H1 (cell line): ENCODE measurements around the gene SEC61B. TPM values are rescaled to one million over a fixed set of nuclear protein-coding genes. Genes with fewer than 3 reads are reported as not detected.

Experiments
- CTCF ChIA-PET: fragments of 300-600 bp; sonication (Branson Sonifier 250); formaldehyde crosslinking; loops from one replicate; lab custom pipeline; 2021; ENCODE audit not compliant: partially characterized antibody; lab: Charles Lee
- POLR2A ChIA-PET: fragments of 300-600 bp; sonication (Branson Sonifier 250); formaldehyde crosslinking; loops from one replicate; lab custom pipeline; 2021; ENCODE audit warnings: inconsistent platforms; ENCODE audit not compliant: partially characterized antibody; lab: Charles Lee
- DNase-seq, 2 experiments: peaks; one replicate each; pipeline versions ENCODE4 v3.0.0 to v3.0.0-alpha.2; 2010 to 2022; ENCODE audit warnings: low spot score in 2 of 2, low read depth in 1 of 2, mixed read lengths in 1 of 2
- FAIRE-seq: peaks from 2 replicates; lab custom pipeline; 2011; peaks lifted over from hg19 to GRCh38; lab: Jason Lieb, UNC
- H2AFZ ChIP-seq: 2 replicates; pipeline ENCODE4 v1.8.1; 2012; ENCODE audit warnings: low read length, inconsistent platforms
- H2AK5ac ChIP-seq: 2 replicates; pipeline ENCODE4 v1.6.1; 2013; ENCODE audit warnings: low read depth, low read length
- H2BK120ac ChIP-seq: replicated peaks from 2 replicates; pipeline ENCODE3; 2013; ENCODE audit warnings: low read depth, low read length, inconsistent platforms
- H2BK12ac ChIP-seq: 2 replicates; pipeline ENCODE4 v1.6.1; 2013; ENCODE audit warnings: low read depth, low read length
- H2BK15ac ChIP-seq: 2 replicates; pipeline ENCODE4 v1.6.1; 2013; ENCODE audit warnings: low read length
- H2BK20ac ChIP-seq: 2 replicates; pipeline ENCODE4 v1.6.1; 2013; ENCODE audit warnings: low read length
- H2BK5ac ChIP-seq: 2 replicates; pipeline ENCODE4 v1.6.1; 2013; ENCODE audit warnings: low read depth, low read length
- H3K14ac ChIP-seq: 2 replicates; pipeline ENCODE4 v1.6.1; 2013; ENCODE audit warnings: inconsistent platforms; ENCODE audit not compliant: insufficient read length
- H3K18ac ChIP-seq: 2 replicates; pipeline ENCODE4 v1.6.1; 2013; ENCODE audit warnings: low read length; ENCODE audit errors: extremely low read depth
- H3K23ac ChIP-seq: 2 replicates; pipeline ENCODE4 v1.6.1; 2013; ENCODE audit warnings: inconsistent platforms; ENCODE audit not compliant: insufficient read length
- H3K23me2 ChIP-seq: 2 replicates; pipeline ENCODE4 v1.6.1; 2013; ENCODE audit warnings: low read depth, low read length
- H3K27ac ChIP-seq: 2 replicates; pipeline ENCODE4 v1.6.1; 2011; ENCODE audit warnings: low read depth, low read length, inconsistent platforms
- H3K27me3 ChIP-seq, 4 experiments: replicated peaks in 1 of 4; 1 replicate in 1 of 4; 2 replicates in 3 of 4; pipeline versions ENCODE4 v1.6.1 to v1.8.1; 2011 to 2013; ENCODE audit warnings: low read length in 3 of 4, mild to moderate bottlenecking in 3 of 4, inconsistent platforms in 2 of 4, mixed read lengths in 2 of 4, moderate library complexity in 1 of 4; ENCODE audit not compliant: control insufficient read depth in 3 of 4, insufficient read depth in 3 of 4; ENCODE audit errors: extremely low read depth in 1 of 4
- H3K36me3 ChIP-seq, 4 experiments: 2 replicates each; pipeline versions ENCODE4 v1.6.1 to v1.8.1; 2011 to 2013; ENCODE audit warnings: mild to moderate bottlenecking in 4 of 4, low read length in 3 of 4, moderate library complexity in 2 of 4, control low read depth in 1 of 4, inconsistent platforms in 1 of 4; ENCODE audit not compliant: insufficient read depth in 4 of 4, control insufficient read depth in 2 of 4
- H3K4ac ChIP-seq: replicated peaks from 2 replicates; pipeline ENCODE3; 2013; ENCODE audit warnings: low read length, low read depth, mixed read lengths, inconsistent platforms; ENCODE audit not compliant: insufficient read length
- H3K4me1 ChIP-seq, 4 experiments: replicated peaks in 1 of 4; 1 replicate in 1 of 4; 2 replicates in 3 of 4; pipeline versions ENCODE4 v1.6.1 to v1.8.1; 2011 to 2013; ENCODE audit warnings: low read length in 3 of 4, inconsistent platforms in 2 of 4, mixed read lengths in 1 of 4; ENCODE audit not compliant: insufficient read depth in 4 of 4, control insufficient read depth in 3 of 4
- H3K4me2 ChIP-seq, 2 experiments: 2 replicates each; pipeline versions ENCODE4 v1.6.1 to v1.8.1; 2011 to 2013; ENCODE audit warnings: low read depth in 2 of 2, low read length in 2 of 2, control low read depth in 1 of 2, inconsistent platforms in 1 of 2, mild to moderate bottlenecking in 1 of 2; ENCODE audit not compliant: insufficient read depth in 1 of 2
- H3K4me3 ChIP-seq, 4 experiments: fragments of 200-600, 300-600 bp in 1 of 4; sonication (generic), shearing (Covaris generic), sonication (Bioruptor Twin) in 1 of 4; 2 replicates each; pipeline versions ENCODE4 v1.5.1 to v1.8.1; 2011 to 2016; ENCODE audit warnings: low read length in 4 of 4, low read depth in 3 of 4, control low read depth in 2 of 4, inconsistent platforms in 2 of 4, mild to moderate bottlenecking in 2 of 4, mixed read lengths in 1 of 4, moderate library complexity in 1 of 4; ENCODE audit not compliant: insufficient read depth in 2 of 4; ENCODE audit errors: extremely low read depth in 1 of 4
- H3K56ac ChIP-seq: replicated peaks from 2 replicates; pipeline ENCODE3; 2013; ENCODE audit warnings: low read depth, mild to moderate bottlenecking, mixed read lengths, low read length, inconsistent platforms; ENCODE audit not compliant: insufficient read length
- H3K79me1 ChIP-seq: 2 replicates; pipeline ENCODE4 v1.6.1; 2013; ENCODE audit warnings: low read depth, low read length, control low read depth
- H3K79me2 ChIP-seq, 2 experiments: 2 replicates each; pipeline versions ENCODE4 v1.6.1 to v1.8.1; 2012 to 2013; ENCODE audit warnings: low read length in 2 of 2, mild to moderate bottlenecking in 2 of 2, inconsistent platforms in 1 of 2; ENCODE audit not compliant: insufficient read depth in 2 of 2, control insufficient read depth in 1 of 2
- H3K9ac ChIP-seq, 4 experiments: replicated peaks in 1 of 4; 1 replicate in 1 of 4; 2 replicates in 3 of 4; pipeline versions ENCODE4 v1.6.1 to v1.8.1; 2011 to 2013; ENCODE audit warnings: low read depth in 3 of 4, low read length in 3 of 4, control low read depth in 2 of 4, mild to moderate bottlenecking in 2 of 4, moderate library complexity in 2 of 4, inconsistent platforms in 1 of 4; ENCODE audit errors: extremely low read depth in 1 of 4
- H3K9me3 ChIP-seq, 2 experiments: 2 replicates each; pipeline versions ENCODE4 v1.6.1 to v1.8.1; 2012 to 2013; ENCODE audit warnings: mild to moderate bottlenecking in 2 of 2, moderate library complexity in 2 of 2, control low read depth in 1 of 2, inconsistent platforms in 1 of 2, low read depth in 1 of 2, low read length in 1 of 2, mixed read lengths in 1 of 2; ENCODE audit not compliant: insufficient read depth in 2 of 2
- H4K20me1 ChIP-seq, 2 experiments: replicated peaks in 1 of 2; 2 replicates each; pipeline versions ENCODE3 to v1.8.1; 2011 to 2013; ENCODE audit warnings: inconsistent platforms in 2 of 2, low read length in 2 of 2, mild to moderate bottlenecking in 1 of 2; ENCODE audit not compliant: insufficient read depth in 2 of 2, control insufficient read depth in 1 of 2
- H4K5ac ChIP-seq: 2 replicates; pipeline ENCODE4 v1.6.1; 2013; ENCODE audit warnings: low read length, low read depth, mixed read lengths, inconsistent platforms; ENCODE audit not compliant: insufficient read length
- H4K8ac ChIP-seq: 2 replicates; pipeline ENCODE4 v1.8.0; 2013; ENCODE audit warnings: mild to moderate bottlenecking, moderate library complexity, low read length, inconsistent platforms; ENCODE audit not compliant: insufficient read depth; ENCODE audit errors: extremely low read depth
- H4K91ac ChIP-seq: replicated peaks from 2 replicates; pipeline ENCODE3; 2013; ENCODE audit warnings: low read length, mixed read lengths, inconsistent platforms; ENCODE audit not compliant: insufficient read length
- CEBPB ChIP-seq: IDR thresholded peaks from 2 replicates; pipeline ENCODE4 v1.6.1; 2012; ENCODE audit warnings: low read depth, low read length
- CHD1 ChIP-seq: IDR thresholded peaks from 2 replicates; pipeline ENCODE4 v1.6.1; 2012; ENCODE audit warnings: low read depth, low read length, improper control_type of control experiment
- JUN ChIP-seq: IDR thresholded peaks from 2 replicates; pipeline ENCODE4 v1.6.1; 2011; ENCODE audit warnings: low read depth, mild to moderate bottlenecking, improper control_type of control experiment, low read length
- SIRT6 ChIP-seq: IDR thresholded peaks from one replicate; pipeline ENCODE4 v1.7.1; 2012; ENCODE audit warnings: low read length, inconsistent platforms
- TAF1 ChIP-seq: IDR thresholded peaks from 2 replicates; pipeline ENCODE4 v1.6.1; 2011; ENCODE audit warnings: mild to moderate bottlenecking, low read depth, low read length
- USF2 ChIP-seq: IDR thresholded peaks from 2 replicates; pipeline ENCODE4 v1.6.1; 2011; ENCODE audit warnings: low read length, improper control_type of control experiment
- polyA plus RNA-seq, 7 experiments: library from polyadenylated mRNA; depleted of rRNA in 3 of 7; stranded (reverse) in 5 of 7; unstranded in 2 of 7; fragments of >200 nt in 5 of 7; fragments of 200-250 nt in 2 of 7; gene quantifications; 1 replicate in 5 of 7; 2 replicates in 1 of 7; 4 replicates in 1 of 7; pipeline versions ENCODE4 v1.2.1 to v1.2.3, GENCODE V29; 2011 to 2013; ENCODE audit warnings: missing spikeins in 2 of 7, mixed read lengths in 2 of 7
- total RNA-seq: library from RNA; stranded (reverse); fragmentation: NEBNext Ultra II Directional; extraction: Animal tissue kit (Norgen Biotek cat#: 25700); gene quantifications from 2 replicates; pipeline ENCODE4 v1.2.1, GENCODE V29; 2021

Gene SEC61B
- total and polyA plus RNA-seq, 2 of the 8 experiments (the other 6 are each of a cell fraction or from before 2014, with no cell fraction given): 155 to 379 TPM

- Histone ChIP-seq H4K5ac (no peak overlapping the region), H2BK20ac (no peak overlapping the region), H3K36me3 (no peaks in the 10 kb centered on the region; a peak in 1 of 8 replicates), H3K23me2 (no peaks in the 10 kb centered on the region), H3K9ac (no peak overlapping the region), H3K18ac (no peak overlapping the region), H2AK5ac (no peak overlapping the region), H2BK12ac (no peak overlapping the region), H3K4me3 (no peak overlapping the region), H3K23ac (no peak overlapping the region), H3K14ac (no peak overlapping the region), H2BK5ac (no peak overlapping the region), H3K4ac (no peak overlapping the region), H3K79me1 (no peaks in the 10 kb centered on the region; the same call in 1 of the 2 replicates), H3K56ac (no peak overlapping the region), H3K4me1 (no peaks in the 10 kb centered on the region), H3K27ac (no peak overlapping the region), H4K8ac (no peak overlapping the region), H3K9me3 (no peaks in the 10 kb centered on the region), H3K79me2 (no peaks in the 10 kb centered on the region), H3K4me2 (no peak overlapping the region), H2BK15ac (no peak overlapping the region), H4K91ac (no peak overlapping the region), H4K20me1 (no peaks in the 10 kb centered on the region), H2AFZ (no peak overlapping the region), H2BK120ac (no peak overlapping the region), H3K27me3 (no peaks in the 10 kb centered on the region)
- POLR2A ChIA-PET: no interaction called here
- no peak for DNase-seq
- CTCF ChIA-PET: no interaction called here
- TF ChIP-seq JUN: no peak
- no peak for TF ChIP-seq TAF1
- TF ChIP-seq USF2: no peak
- TF ChIP-seq SIRT6: no peak
- TF ChIP-seq CEBPB: no peak
- TF ChIP-seq CHD1: no peak
- no peak for FAIRE-seq
Measured at GRCh38 chr9:99238331-99238730, 16.2 kb downstream of the SEC61B start.
